Esophagus muscularis mucosa (tissue), 3 donors: ENCODE data around the gene PET117.

Experiments used
- POLR2A ChIP-seq: fragments of 450-650 bp; IDR thresholded peaks from one replicate; pipeline ENCODE4 v1.6.1; 2017; ENCODE audit warnings: antibody characterized with exemption, moderate library complexity, mild to moderate bottlenecking, low read depth
- POLR2AphosphoS5 ChIP-seq, 2 donors: sonication (generic); formaldehyde crosslinking; IDR thresholded peaks; one replicate each; pipeline ENCODE4 v1.6.1; 2017; ENCODE audit warnings: antibody characterized with exemption in 2 of 2
- TF ChIP-seq, protein P1 (sequence below), 3 experiments: fragments of 200-600 bp in 2 of 3; fragments of 450-650 bp in 1 of 3; sonication (generic) in 2 of 3; IDR thresholded peaks; one replicate each; pipeline ENCODE4 v1.5.1; 2017 to 2019; ENCODE audit warnings: antibody characterized with exemption in 3 of 3, mild to moderate bottlenecking in 2 of 3, moderate library complexity in 1 of 3

DNA sequence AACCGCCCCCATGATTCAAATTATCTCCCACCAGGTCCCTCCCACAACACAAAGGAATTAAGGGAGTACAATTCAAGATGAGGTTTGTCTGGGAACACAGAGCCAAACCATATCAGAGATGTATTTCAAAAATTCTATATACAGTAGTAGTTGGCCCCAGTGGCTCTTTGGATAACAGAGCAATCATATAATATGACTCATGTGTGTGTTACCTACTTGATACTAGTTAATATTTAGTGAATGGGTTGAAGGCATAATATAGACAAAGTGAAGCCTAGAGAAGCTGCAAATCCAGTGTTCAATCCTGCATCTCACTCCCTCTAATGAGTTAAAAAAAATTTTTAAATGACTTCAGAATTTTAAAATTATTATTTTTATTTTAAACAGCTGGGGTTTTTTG lies 43.2 kb downstream of the PET117 start:
- TF ChIP-seq, protein P1, sequence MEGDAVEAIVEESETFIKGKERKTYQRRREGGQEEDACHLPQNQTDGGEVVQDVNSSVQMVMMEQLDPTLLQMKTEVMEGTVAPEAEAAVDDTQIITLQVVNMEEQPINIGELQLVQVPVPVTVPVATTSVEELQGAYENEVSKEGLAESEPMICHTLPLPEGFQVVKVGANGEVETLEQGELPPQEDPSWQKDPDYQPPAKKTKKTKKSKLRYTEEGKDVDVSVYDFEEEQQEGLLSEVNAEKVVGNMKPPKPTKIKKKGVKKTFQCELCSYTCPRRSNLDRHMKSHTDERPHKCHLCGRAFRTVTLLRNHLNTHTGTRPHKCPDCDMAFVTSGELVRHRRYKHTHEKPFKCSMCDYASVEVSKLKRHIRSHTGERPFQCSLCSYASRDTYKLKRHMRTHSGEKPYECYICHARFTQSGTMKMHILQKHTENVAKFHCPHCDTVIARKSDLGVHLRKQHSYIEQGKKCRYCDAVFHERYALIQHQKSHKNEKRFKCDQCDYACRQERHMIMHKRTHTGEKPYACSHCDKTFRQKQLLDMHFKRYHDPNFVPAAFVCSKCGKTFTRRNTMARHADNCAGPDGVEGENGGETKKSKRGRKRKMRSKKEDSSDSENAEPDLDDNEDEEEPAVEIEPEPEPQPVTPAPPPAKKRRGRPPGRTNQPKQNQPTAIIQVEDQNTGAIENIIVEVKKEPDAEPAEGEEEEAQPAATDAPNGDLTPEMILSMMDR (IDR thresholded peaks at IDR 0.05), result no peak
- TF ChIP-seq POLR2AphosphoS5 (IDR thresholded peaks at IDR 0.05), result no peak
- TF ChIP-seq POLR2A, result no peak
